A673 (cell line): Measurements from ENCODE around the gene ANKHD1.

ENCODE experiments used
- CTCF ChIP-seq: fragments of 300-800, 200-600 bp; sonication (generic); conservative IDR thresholded peaks from 2 replicates; pipeline ENCODE4 v1.5.1; 2017; ENCODE audit warnings: low read depth, mild to moderate bottlenecking, antibody characterized with exemption, low read length, moderate library complexity, mixed read lengths
- EZH2 ChIP-seq: fragments of 200-600 bp; sonication (generic); IDR thresholded peaks from 2 replicates; pipeline ENCODE4 v1.6.1; 2017; ENCODE audit warnings: borderline replicate concordance, low read depth, mild to moderate bottlenecking, mixed read lengths, antibody characterized with exemption, low read length; ENCODE audit not compliant: poor library complexity, severe bottlenecking

GRCh38 chr5:140548300-140548688, 146.7 kb downstream of the ANKHD1 start:
- TF ChIP-seq EZH2 (no peak), CTCF (no peak)
